WI38 (cell line): Measurements from ENCODE around the gene CHD6.

ENCODE experiments used
- H3K4me3 ChIP-seq: 2 replicates; pipeline ENCODE4 v1.5.1; 2011; ENCODE audit warnings: low read depth, mild to moderate bottlenecking, control low read depth, low read length
- CTCF ChIP-seq: IDR thresholded peaks from 2 replicates; pipeline ENCODE4 v1.5.1; 2012; ENCODE audit warnings: low read depth, mild to moderate bottlenecking, control low read depth, low read length

Gene CHD6

GRCh38 chr20:41621971-41622370 is 3.8 kb upstream of the CHD6 start:
- no peak for TF ChIP-seq CTCF
- no peak overlapping the region for H3K4me3 ChIP-seq

- TF ChIP-seq CTCF, result no peak
- no peak overlapping the region for H3K4me3 ChIP-seq
Observed at GRCh38 chr20:41621421-41621820, 3.2 kb upstream of the CHD6 start.

GRCh38 chr20:41619360-41620100 is 1.4 kb upstream of the CHD6 start:
- no peak for TF ChIP-seq CTCF
- H3K4me3 ChIP-seq, result no peak overlapping the region

GRCh38 chr20:41618807-41619311 is 682 bp upstream of the CHD6 start:
- no peak for TF ChIP-seq CTCF
- peak overlapping the region; percentile 74 for H3K4me3 ChIP-seq

- no peak for TF ChIP-seq CTCF
- H3K4me3 ChIP-seq, result peak overlapping the region; percentile 74
Observed at GRCh38 chr20:41617059-41617901, 897 bp downstream of the CHD6 start.

GRCh38 chr20:41616228-41616627 is 1.9 kb downstream of the CHD6 start:
- no peak overlapping the region for H3K4me3 ChIP-seq
- no peak for TF ChIP-seq CTCF

- no peak for TF ChIP-seq CTCF
- no peak overlapping the region for H3K4me3 ChIP-seq
Observed at GRCh38 chr20:41615676-41616075, 2.5 kb downstream of the CHD6 start.
